NCI-H1092 treated with DMSO at 0.1 percent for 48 hours (cell line): Measurements from ENCODE around the gene ZNF83.
"Not testable (repeated sequence)": the region's sequence is repeated elsewhere in the genome, so short reads cannot be mapped to it uniquely, and the experiment has no call there.

Source experiments
- DNase-seq: peaks from one replicate; lab custom pipeline; 2025; lab: John Stamatoyannopoulos, UW

ZNF83 gene

GRCh38 chr19:52639996-52640395 is 1.8 kb upstream of the ZNF83 start:
- DNase-seq: no peak

- DNase-seq: no peak
These were observed 446 bp upstream of the ZNF83 start for GRCh38 chr19:52638601-52639000.

GRCh38 chr19:52635786-52636570 is 2.2 kb downstream of the ZNF83 start:
- no peak for DNase-seq

- not testable (repeated sequence) for DNase-seq
These were observed 10.7 kb downstream of the ZNF83 start for GRCh38 chr19:52627441-52627840.

- no peak for DNase-seq
These were observed 11.2 kb downstream of the ZNF83 start for GRCh38 chr19:52626915-52627314.

- no peak for DNase-seq
These were observed 15.9 kb downstream of the ZNF83 start for GRCh38 chr19:52622261-52622660.

GRCh38 chr19:52621376-52621775 is 16.8 kb downstream of the ZNF83 start:
- DNase-seq: no peak

- no peak for DNase-seq
These were observed 24.8 kb downstream of the ZNF83 start for GRCh38 chr19:52613299-52613906.

- DNase-seq: no peak
These were observed 34.5 kb downstream of the ZNF83 start for GRCh38 chr19:52603558-52604207.

GRCh38 chr19:52602941-52603340 is 35.2 kb downstream of the ZNF83 start:
- no peak for DNase-seq

- DNase-seq: not testable (repeated sequence)
These were observed 36.2 kb downstream of the ZNF83 start for GRCh38 chr19:52601974-52602366.

- peak; percentile 66 for DNase-seq
These were observed 36.9 kb downstream of the ZNF83 start for GRCh38 chr19:52601025-52601973.

GRCh38 chr19:52600639-52601024 is 37.5 kb downstream of the ZNF83 start:
- DNase-seq: no peak

GRCh38 chr19:52599241-52599640 is 38.9 kb downstream of the ZNF83 start:
- DNase-seq: no peak

- not testable (repeated sequence) for DNase-seq
These were observed 44.7 kb downstream of the ZNF83 start for GRCh38 chr19:52593441-52593840.

GRCh38 chr19:52592301-52592700 is 45.9 kb downstream of the ZNF83 start:
- no peak for DNase-seq

GRCh38 chr19:52590728-52591127 is 47.4 kb downstream of the ZNF83 start:
- no peak for DNase-seq

GRCh38 chr19:52585604-52586003 is 52.6 kb downstream of the ZNF83 start:
- no peak for DNase-seq

GRCh38 chr19:52584736-52585440 is 53.3 kb downstream of the ZNF83 start:
- no peak for DNase-seq

- DNase-seq: peak; percentile 80
These were observed 67.9 kb downstream of the ZNF83 start, which contains the start of gene ZNF701 for GRCh38 chr19:52570000-52570861. Gene ZNF701, plus strand, starts transcription at chr19:52570287. Its CDS starts 3,861 bp downstream, at chr19:52574148.
